ENCODE data around the gene HEG1.
A peak's percentile ranks its signal among the peaks of the same experiment; 100 is the strongest.

HEG1 gene

GRCh38 chr3:124999317-124999716 lies 56.5 kb downstream of the HEG1 start:
- no peak for DNase-seq
- Histone ChIP-seq H3K27ac (ENCODE audit: insufficient read depth in 1 of 2, low read depth in 1 of 2, low read length in 2 of 2, poor library complexity in 1 of 2, severe bottlenecking in 2 of 2) (no peak overlapping the region), H3K27me3 (replicated peaks in 2 of 5; ENCODE audit: control insufficient read depth in 4 of 5, insufficient read depth in 5 of 5, low read length in 4 of 5) (no peaks in the 10 kb centered on the region), H3K4me3 (ENCODE audit: control insufficient read depth in 1 of 7, extremely low read depth in 1 of 7, insufficient read depth in 4 of 7, low read depth in 2 of 7, low read length in 6 of 7) (no peak overlapping the region), H3K9me3 (ENCODE audit: control extremely low read depth in 1 of 5, control insufficient read depth in 4 of 5, insufficient read depth in 2 of 5, low read depth in 1 of 5, low read length in 4 of 5) (no peaks in the 10 kb centered on the region), H3K36me3 (ENCODE audit: control insufficient read depth in 4 of 4, insufficient read depth in 4 of 4, low read length in 3 of 4) (peaks cover 3 to 40% (median 32%) of the 10 kb centered on the region in 4 experiments), H3K4me1 (ENCODE audit: control extremely low read depth in 1 of 4, control insufficient read depth in 4 of 4, insufficient read depth in 4 of 4, low read length in 3 of 4) (peaks cover 0 to 6% (median 2%) of the 10 kb centered on the region in 4 experiments)
- 100% methylated on average over 1 of the region's 1 CpG for WGBS (ENCODE audit: insufficient coverage)
- ChIA-PET POLR2A (no interaction called here), CTCF (interaction anchor here (1.3 kb wide), 1 partner anchor 586 kb away, joined by 5 read pairs; no protein-coding TSS in a partner anchor)

- 100% methylated on average over 2 of the region's 3 CpGs for WGBS (ENCODE audit: insufficient coverage)
- Histone ChIP-seq H3K4me3 (ENCODE audit: control insufficient read depth in 1 of 7, extremely low read depth in 1 of 7, insufficient read depth in 4 of 7, low read depth in 2 of 7, low read length in 6 of 7) (no peak overlapping the region), H3K27me3 (replicated peaks in 2 of 5; ENCODE audit: control insufficient read depth in 4 of 5, insufficient read depth in 5 of 5, low read length in 4 of 5) (no peaks in the 10 kb centered on the region), H3K36me3 (ENCODE audit: control insufficient read depth in 4 of 4, insufficient read depth in 4 of 4, low read length in 3 of 4) (peaks cover 0 to 39% (median 25%) of the 10 kb centered on the region in 4 experiments), H3K9me3 (ENCODE audit: control extremely low read depth in 1 of 5, control insufficient read depth in 4 of 5, insufficient read depth in 2 of 5, low read depth in 1 of 5, low read length in 4 of 5) (no peaks in the 10 kb centered on the region), H3K27ac (ENCODE audit: insufficient read depth in 1 of 2, low read depth in 1 of 2, low read length in 2 of 2, poor library complexity in 1 of 2, severe bottlenecking in 2 of 2) (no peak overlapping the region), H3K4me1 (ENCODE audit: control extremely low read depth in 1 of 4, control insufficient read depth in 4 of 4, insufficient read depth in 4 of 4, low read length in 3 of 4) (peaks cover 0 to 6% (median 2%) of the 10 kb centered on the region in 4 experiments)
- CTCF ChIA-PET = interaction anchor here (1.0 to 6.4 kb wide), 3 partner anchors 379 to 587 kb away, joined by 3 to 78 read pairs (median 5); no protein-coding TSS in a partner anchor
- no peak for DNase-seq
- POLR2A ChIA-PET = no interaction called here
These were observed 57.6 kb downstream of the HEG1 start for GRCh38 chr3:124998247-124998630.

DNA sequence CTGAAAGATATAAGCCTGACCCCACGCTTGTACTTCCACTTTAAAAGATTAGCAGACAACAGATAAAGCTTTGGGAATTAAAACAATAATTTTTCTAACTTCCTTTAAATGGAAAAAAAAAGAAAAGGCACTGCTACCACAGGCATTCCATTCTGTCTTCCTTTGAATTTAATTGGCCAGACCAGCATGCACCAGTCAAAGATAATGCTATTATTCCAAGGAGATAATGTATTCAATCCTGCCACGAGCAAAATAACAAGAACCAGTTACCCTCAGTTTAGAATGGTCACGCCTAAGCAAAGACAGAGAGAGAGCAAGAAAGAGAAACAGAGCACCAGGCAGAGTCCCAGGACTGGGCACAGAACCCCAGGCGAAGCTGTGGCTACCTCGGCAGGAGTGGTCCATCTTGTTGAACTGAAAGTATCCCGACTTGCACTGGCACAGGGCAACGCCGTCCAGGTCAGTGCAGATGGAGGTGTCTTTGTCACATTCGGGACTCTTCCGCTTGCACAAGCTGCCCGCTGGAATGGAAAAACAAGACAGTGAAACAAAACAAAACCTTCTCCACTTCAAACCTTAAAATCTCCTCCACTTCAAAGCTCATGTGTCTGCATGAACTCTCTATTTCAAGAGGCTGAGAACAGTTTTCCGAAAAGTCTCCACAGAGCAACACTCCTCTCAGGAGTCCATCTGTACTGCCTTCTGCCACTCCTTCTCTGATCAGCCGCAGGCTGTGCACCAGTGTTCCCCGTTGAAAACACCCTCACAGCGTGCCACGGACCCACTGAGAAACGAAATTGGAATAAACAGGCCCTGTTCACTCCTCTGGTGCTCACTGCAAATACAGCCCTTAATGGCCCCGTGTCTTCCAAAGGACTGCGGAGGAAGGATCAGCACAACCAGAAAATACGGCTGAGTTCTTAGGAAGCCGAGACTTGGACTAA lies 58.2 kb downstream of the HEG1 start:
- Histone ChIP-seq H3K27ac (ENCODE audit: insufficient read depth in 1 of 2, low read depth in 1 of 2, low read length in 2 of 2, poor library complexity in 1 of 2, severe bottlenecking in 2 of 2) (no peak overlapping the region), H3K27me3 (replicated peaks in 2 of 5; ENCODE audit: control insufficient read depth in 4 of 5, insufficient read depth in 5 of 5, low read length in 4 of 5) (no peaks in the 10 kb centered on the region), H3K36me3 (ENCODE audit: control insufficient read depth in 4 of 4, insufficient read depth in 4 of 4, low read length in 3 of 4) (peaks cover 0 to 36% (median 24%) of the 10 kb centered on the region in 4 experiments), H3K4me1 (ENCODE audit: control extremely low read depth in 1 of 4, control insufficient read depth in 4 of 4, insufficient read depth in 4 of 4, low read length in 3 of 4) (peaks cover 0 to 6% (median 2%) of the 10 kb centered on the region in 4 experiments), H3K9me3 (ENCODE audit: control extremely low read depth in 1 of 5, control insufficient read depth in 4 of 5, insufficient read depth in 2 of 5, low read depth in 1 of 5, low read length in 4 of 5) (no peaks in the 10 kb centered on the region), H3K4me3 (ENCODE audit: control insufficient read depth in 1 of 7, extremely low read depth in 1 of 7, insufficient read depth in 4 of 7, low read depth in 2 of 7, low read length in 6 of 7) (no peak overlapping the region)
- POLR2A ChIA-PET = interaction anchor here (0.7 kb wide), 1 partner anchor 328 kb away, joined by 3 read pairs; no protein-coding TSS in a partner anchor
- CTCF ChIA-PET = interaction anchor here (1.0 to 6.4 kb wide), 3 partner anchors 380 to 587 kb away, joined by 3 to 78 read pairs (median 34); no protein-coding TSS in a partner anchor
- WGBS (ENCODE audit: insufficient coverage) = 96% methylated on average over 17 of the region's 21 CpGs
- no peak for DNase-seq

GRCh38 chr3:124995460-124995994 lies 60.3 kb downstream of the HEG1 start:
- H3K27ac ChIP-seq (ENCODE audit: insufficient read depth in 1 of 2, low read depth in 1 of 2, low read length in 2 of 2, poor library complexity in 1 of 2, severe bottlenecking in 2 of 2) = no peak overlapping the region
- H3K36me3 ChIP-seq (ENCODE audit: control insufficient read depth in 4 of 4, insufficient read depth in 4 of 4, low read length in 3 of 4) = peaks cover 0 to 25% (median 14%) of the 10 kb centered on the region in 4 experiments
- H3K27me3 ChIP-seq (replicated peaks in 2 of 5; ENCODE audit: control insufficient read depth in 4 of 5, insufficient read depth in 5 of 5, low read length in 4 of 5) = no peaks in the 10 kb centered on the region
- peak; percentile 74 to 89 (median 84) for DNase-seq
- WGBS (ENCODE audit: insufficient coverage) = 6% methylated on average over 2 of the region's 6 CpGs
- H3K4me1 ChIP-seq (ENCODE audit: control extremely low read depth in 1 of 4, control insufficient read depth in 4 of 4, insufficient read depth in 4 of 4, low read length in 3 of 4) = peaks cover 0 to 6% (median 2%) of the 10 kb centered on the region in 4 experiments
- ChIA-PET POLR2A (no interaction called here), CTCF (interaction anchor here (0.7 to 6.4 kb wide), 28 partner anchors 8 to 589 kb away, joined by 3 to 78 read pairs (median 4); no protein-coding TSS in a partner anchor)
- peak overlapping the region in 2 of 7 experiments; percentile 12 to 56 for H3K4me3 ChIP-seq (ENCODE audit: control insufficient read depth in 1 of 7, extremely low read depth in 1 of 7, insufficient read depth in 4 of 7, low read depth in 2 of 7, low read length in 6 of 7)
- no peaks in the 10 kb centered on the region for H3K9me3 ChIP-seq (ENCODE audit: control extremely low read depth in 1 of 5, control insufficient read depth in 4 of 5, insufficient read depth in 2 of 5, low read depth in 1 of 5, low read length in 4 of 5)

DNA sequence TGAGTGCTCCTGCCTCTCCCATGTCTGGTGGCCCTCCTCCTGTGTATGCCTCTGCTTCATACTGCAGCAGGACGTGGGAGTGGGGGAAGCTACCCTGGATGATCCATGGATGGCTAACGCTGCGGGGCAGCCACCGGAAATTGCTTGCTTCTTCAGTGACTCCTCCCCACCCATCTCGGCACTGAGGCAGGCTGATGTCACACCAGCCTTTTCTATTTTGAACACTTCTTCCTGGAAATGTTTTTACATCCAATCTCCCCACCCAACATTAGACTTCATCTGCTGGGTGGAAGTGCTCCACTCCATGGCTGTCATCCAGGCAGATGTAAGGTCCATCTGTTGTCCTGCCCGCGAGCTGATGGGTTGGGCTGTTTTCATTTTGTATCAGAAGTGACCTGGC lies 62.3 kb downstream of the HEG1 start:
- POLR2A ChIA-PET = no interaction called here
- Histone ChIP-seq H3K27ac (ENCODE audit: insufficient read depth in 1 of 2, low read depth in 1 of 2, low read length in 2 of 2, poor library complexity in 1 of 2, severe bottlenecking in 2 of 2) (no peak overlapping the region), H3K4me3 (ENCODE audit: control insufficient read depth in 1 of 7, extremely low read depth in 1 of 7, insufficient read depth in 4 of 7, low read depth in 2 of 7, low read length in 6 of 7) (no peak overlapping the region), H3K4me1 (ENCODE audit: control extremely low read depth in 1 of 4, control insufficient read depth in 4 of 4, insufficient read depth in 4 of 4, low read length in 3 of 4) (peaks cover 0 to 6% (median 2%) of the 10 kb centered on the region in 4 experiments), H3K36me3 (ENCODE audit: control insufficient read depth in 4 of 4, insufficient read depth in 4 of 4, low read length in 3 of 4) (peaks cover 0 to 27% (median 13%) of the 10 kb centered on the region in 4 experiments), H3K9me3 (ENCODE audit: control extremely low read depth in 1 of 5, control insufficient read depth in 4 of 5, insufficient read depth in 2 of 5, low read depth in 1 of 5, low read length in 4 of 5) (no peaks in the 10 kb centered on the region), H3K27me3 (replicated peaks in 2 of 5; ENCODE audit: control insufficient read depth in 4 of 5, insufficient read depth in 5 of 5, low read length in 4 of 5) (no peaks in the 10 kb centered on the region)
- no peak for DNase-seq
- CTCF ChIA-PET = interaction anchor here (1.1 to 6.4 kb wide), 4 partner anchors 11 to 591 kb away, joined by 3 to 78 read pairs (median 21); no protein-coding TSS in a partner anchor
- WGBS (ENCODE audit: insufficient coverage) = 96% methylated on average over 7 of the region's 7 CpGs

- Histone ChIP-seq H3K36me3 (ENCODE audit: control insufficient read depth in 4 of 4, insufficient read depth in 4 of 4, low read length in 3 of 4) (peaks cover 0 to 16% (median 9%) of the 10 kb centered on the region in 4 experiments), H3K27me3 (replicated peaks in 2 of 5; ENCODE audit: control insufficient read depth in 4 of 5, insufficient read depth in 5 of 5, low read length in 4 of 5) (no peaks in the 10 kb centered on the region), H3K4me1 (ENCODE audit: control extremely low read depth in 1 of 4, control insufficient read depth in 4 of 4, insufficient read depth in 4 of 4, low read length in 3 of 4) (peaks cover 0 to 6% (median 2%) of the 10 kb centered on the region in 4 experiments), H3K27ac (ENCODE audit: insufficient read depth in 1 of 2, low read depth in 1 of 2, low read length in 2 of 2, poor library complexity in 1 of 2, severe bottlenecking in 2 of 2) (no peak overlapping the region), H3K9me3 (ENCODE audit: control extremely low read depth in 1 of 5, control insufficient read depth in 4 of 5, insufficient read depth in 2 of 5, low read depth in 1 of 5, low read length in 4 of 5) (no peaks in the 10 kb centered on the region), H3K4me3 (ENCODE audit: control insufficient read depth in 1 of 7, extremely low read depth in 1 of 7, insufficient read depth in 4 of 7, low read depth in 2 of 7, low read length in 6 of 7) (no peak overlapping the region)
- DNase-seq = no peak
- ChIA-PET POLR2A (no interaction called here), CTCF (interaction anchor here (6.4 kb wide), 1 partner anchor 446 kb away, joined by 78 read pairs; no protein-coding TSS in a partner anchor)
- 100% methylated on average over 5 of the region's 5 CpGs for WGBS (ENCODE audit: insufficient coverage)
These were observed 63.8 kb downstream of the HEG1 start for GRCh38 chr3:124992041-124992440.

Measured in common myeloid progenitor, CD34-positive (primary cell).